ENCODE data around the gene NBPF4. TPM values are rescaled to one million over a fixed set of nuclear protein-coding genes. Genes with fewer than 3 reads are reported as not detected.
"Not testable (repeated sequence)": the region's sequence is repeated elsewhere in the genome, so short reads cannot be mapped to it uniquely, and the experiment has no call there.

Gene NBPF4
- polyA plus RNA-seq, 1 donor from 2014 or later, result not detected

- not testable (repeated sequence) for H3K9me2 ChIP-seq (ENCODE audit: insufficient read depth, low read length); H2AFZ ChIP-seq (ENCODE audit: low read depth, low read length); H3K27me3 ChIP-seq (ENCODE audit: insufficient read depth, low read depth, low read length); H3F3A ChIP-seq (ENCODE audit: insufficient read depth, low read length, poor library complexity, severe bottlenecking); H3K27ac ChIP-seq (ENCODE audit: low read length); H3K4me2 ChIP-seq (ENCODE audit: low read length); H3K79me2 ChIP-seq (replicated peaks; ENCODE audit: insufficient read depth, low read length); H3K36me3 ChIP-seq (ENCODE audit: insufficient read depth, low read length); H4K20me1 ChIP-seq (ENCODE audit: insufficient read depth); H3K4me3 ChIP-seq (ENCODE audit: low read length); H3K9ac ChIP-seq (ENCODE audit: low read length); H3K9me3 ChIP-seq (ENCODE audit: low read length)
Measured at GRCh38 chr1:108217515-108218174, 26.2 kb downstream of the NBPF4 start.

GRCh38 chr1:108217007-108217406 is 26.9 kb downstream of the NBPF4 start:
- H3K4me3 ChIP-seq (ENCODE audit: low read length); H3K9me2 ChIP-seq (ENCODE audit: insufficient read depth, low read length); H3K27me3 ChIP-seq (ENCODE audit: insufficient read depth, low read depth, low read length); H3K27ac ChIP-seq (ENCODE audit: low read length); H3K36me3 ChIP-seq (ENCODE audit: insufficient read depth, low read length); H3K4me2 ChIP-seq (ENCODE audit: low read length); H4K20me1 ChIP-seq (ENCODE audit: insufficient read depth); H3K9ac ChIP-seq (ENCODE audit: low read length); H3K79me2 ChIP-seq (replicated peaks; ENCODE audit: insufficient read depth, low read length); H3K9me3 ChIP-seq (ENCODE audit: low read length); H2AFZ ChIP-seq (ENCODE audit: low read depth, low read length); H3F3A ChIP-seq (ENCODE audit: insufficient read depth, low read length, poor library complexity, severe bottlenecking): not testable (repeated sequence)

- H2AFZ ChIP-seq (ENCODE audit: low read depth, low read length); H3K4me3 ChIP-seq (ENCODE audit: low read length); H3K9ac ChIP-seq (ENCODE audit: low read length); H3K79me2 ChIP-seq (replicated peaks; ENCODE audit: insufficient read depth, low read length); H3F3A ChIP-seq (ENCODE audit: insufficient read depth, low read length, poor library complexity, severe bottlenecking); H3K27me3 ChIP-seq (ENCODE audit: insufficient read depth, low read depth, low read length); H3K9me3 ChIP-seq (ENCODE audit: low read length); H3K36me3 ChIP-seq (ENCODE audit: insufficient read depth, low read length); H3K9me2 ChIP-seq (ENCODE audit: insufficient read depth, low read length); H4K20me1 ChIP-seq (ENCODE audit: insufficient read depth); H3K27ac ChIP-seq (ENCODE audit: low read length); H3K4me2 ChIP-seq (ENCODE audit: low read length): not testable (repeated sequence)
Measured at GRCh38 chr1:108216028-108216890, 27.6 kb downstream of the NBPF4 start.

GRCh38 chr1:108214641-108215465 is 29.0 kb downstream of the NBPF4 start:
- H3K9ac ChIP-seq (ENCODE audit: low read length); H3K79me2 ChIP-seq (replicated peaks; ENCODE audit: insufficient read depth, low read length); H3F3A ChIP-seq (ENCODE audit: insufficient read depth, low read length, poor library complexity, severe bottlenecking); H3K4me2 ChIP-seq (ENCODE audit: low read length); H3K9me2 ChIP-seq (ENCODE audit: insufficient read depth, low read length); H3K36me3 ChIP-seq (ENCODE audit: insufficient read depth, low read length); H2AFZ ChIP-seq (ENCODE audit: low read depth, low read length); H3K27ac ChIP-seq (ENCODE audit: low read length); H4K20me1 ChIP-seq (ENCODE audit: insufficient read depth); H3K9me3 ChIP-seq (ENCODE audit: low read length); H3K27me3 ChIP-seq (ENCODE audit: insufficient read depth, low read depth, low read length); H3K4me3 ChIP-seq (ENCODE audit: low read length): not testable (repeated sequence)
- TF ChIP-seq RAD21 (conservative IDR thresholded peaks at IDR 0.05) (peak; percentile 66), SMC3 (conservative IDR thresholded peaks at IDR 0.05; ENCODE audit: poor library complexity) (peak; percentile 61), CTCF (IDR thresholded peaks at IDR 0.05; ENCODE audit: poor library complexity, severe bottlenecking) (peak; percentile 73)

Measured in neural cell (in vitro differentiated cells).